Esophagus squamous epithelium (tissue), 4 donors: ENCODE data around the gene RASGRP2.

Experiments
- CTCF ChIP-seq, 6 experiments: fragments of 450-650 bp in 4 of 6; fragments of 200-600 bp in 2 of 6; sonication (generic) in 2 of 6; IDR thresholded peaks; one replicate each; pipeline ENCODE4 v1.5.1; 2016 to 2019; ENCODE audit warnings: antibody characterized with exemption in 6 of 6, mild to moderate bottlenecking in 4 of 6, moderate library complexity in 4 of 6
- POLR2A ChIP-seq, 4 donors: fragments of 450-650 bp; IDR thresholded peaks; one replicate each; pipeline ENCODE4 v1.6.1; 2017; ENCODE audit warnings: antibody characterized with exemption in 4 of 4, mild to moderate bottlenecking in 4 of 4, moderate library complexity in 3 of 4

DNA sequence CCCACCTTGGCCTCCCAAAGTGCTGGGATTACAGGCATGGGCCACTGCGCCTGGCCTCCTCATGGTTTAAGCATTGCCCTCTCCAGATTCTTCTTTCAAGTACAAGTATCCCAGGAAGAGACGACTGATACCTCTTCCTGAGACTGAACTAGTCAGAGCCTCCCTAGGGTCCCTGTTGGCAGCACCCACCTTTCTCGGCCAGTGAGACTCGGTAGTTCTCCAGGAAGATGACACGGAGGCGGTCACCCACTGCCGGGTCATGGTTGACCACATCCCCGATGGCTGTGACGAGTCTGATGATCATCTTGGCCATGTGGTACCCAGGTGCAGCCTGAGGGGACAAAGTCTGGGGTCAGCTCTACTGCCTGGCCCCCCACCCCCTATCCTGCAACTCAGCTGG lies 7.2 kb upstream of the RASGRP2 start:
- TF ChIP-seq CTCF (IDR thresholded peaks at IDR 0.05): no peak
- no peak for TF ChIP-seq POLR2A (IDR thresholded peaks at IDR 0.05)
